ENCODE data around the gene TOM1. TPM values are rescaled to one million over a fixed set of nuclear protein-coding genes. Genes with fewer than 3 reads are reported as not detected.

The TOM1 gene
- polyA plus RNA-seq, 4 donors, result 39.2 to 42.9 (median 41.7) TPM

- no peak for DNase-seq (ENCODE audit: low read depth in 4 of 4, low spot score in 2 of 4)
Measured at GRCh38 chr22:35322126-35322525, 22.4 kb downstream of the TOM1 start.

- DNase-seq (ENCODE audit: low read depth in 4 of 4, low spot score in 2 of 4), result no peak
Measured at GRCh38 chr22:35322893-35323292, 23.2 kb downstream of the TOM1 start.

- DNase-seq (ENCODE audit: low read depth in 4 of 4, low spot score in 2 of 4), result no peak
Measured at GRCh38 chr22:35323305-35323704, 23.6 kb downstream of the TOM1 start.

- DNase-seq (ENCODE audit: low read depth in 4 of 4, low spot score in 2 of 4), result no peak
Measured at GRCh38 chr22:35324067-35324466, 24.4 kb downstream of the TOM1 start.

- DNase-seq (ENCODE audit: low read depth in 4 of 4, low spot score in 2 of 4), result no peak
Measured at GRCh38 chr22:35324762-35325161, 25.1 kb downstream of the TOM1 start.

- DNase-seq (ENCODE audit: low read depth in 4 of 4, low spot score in 2 of 4), result no peak
Measured at GRCh38 chr22:35325209-35325608, 25.5 kb downstream of the TOM1 start.

GRCh38 chr22:35326854-35327562, 27.3 kb downstream of the TOM1 start:
- no peak for DNase-seq (ENCODE audit: low read depth in 4 of 4, low spot score in 2 of 4)

- no peak for DNase-seq (ENCODE audit: low read depth in 4 of 4, low spot score in 2 of 4)
Measured at GRCh38 chr22:35327690-35328471, 28.2 kb downstream of the TOM1 start.

- no peak for DNase-seq (ENCODE audit: low read depth in 4 of 4, low spot score in 2 of 4)
Measured at GRCh38 chr22:35328472-35328885, 28.8 kb downstream of the TOM1 start.

GRCh38 chr22:35329114-35329847, 29.6 kb downstream of the TOM1 start:
- DNase-seq (ENCODE audit: low read depth in 4 of 4, low spot score in 2 of 4), result no peak

GRCh38 chr22:35330258-35330861, 30.7 kb downstream of the TOM1 start:
- DNase-seq (ENCODE audit: low read depth in 4 of 4, low spot score in 2 of 4), result no peak

GRCh38 chr22:35332278-35332677, 32.6 kb downstream of the TOM1 start:
- no peak for DNase-seq (ENCODE audit: low read depth in 4 of 4, low spot score in 2 of 4)

- DNase-seq (ENCODE audit: low read depth in 4 of 4, low spot score in 2 of 4), result no peak
Measured at GRCh38 chr22:35333220-35333619, 33.5 kb downstream of the TOM1 start.

GRCh38 chr22:35334004-35334403, 34.3 kb downstream of the TOM1 start:
- no peak for DNase-seq (ENCODE audit: low read depth in 4 of 4, low spot score in 2 of 4)

GRCh38 chr22:35335468-35335867, 35.8 kb downstream of the TOM1 start:
- DNase-seq (ENCODE audit: low read depth in 4 of 4, low spot score in 2 of 4), result no peak

GRCh38 chr22:35335936-35336781, 36.5 kb downstream of the TOM1 start:
- no peak for DNase-seq (ENCODE audit: low read depth in 4 of 4, low spot score in 2 of 4)

GRCh38 chr22:35337932-35338331, 38.2 kb downstream of the TOM1 start:
- no peak for DNase-seq (ENCODE audit: low read depth in 4 of 4, low spot score in 2 of 4)

- DNase-seq (ENCODE audit: low read depth in 4 of 4, low spot score in 2 of 4), result no peak
Measured at GRCh38 chr22:35341090-35341874, 41.6 kb downstream of the TOM1 start.

GRCh38 chr22:35342390-35342789, 42.7 kb downstream of the TOM1 start:
- no peak for DNase-seq (ENCODE audit: low read depth in 4 of 4, low spot score in 2 of 4)
